Endothelial cell of umbilical vein (primary cell): ENCODE results near the gene THAP10. TPM values are rescaled to one million over a fixed set of nuclear protein-coding genes. Genes with fewer than 3 reads are reported as not detected.

ENCODE experiments used
- BruUV-seq: library from RNA; stranded (reverse); fragments of 400-500 nt; replicated peaks from 2 replicates; lab custom pipeline; 2021; lab: Mats Ljungman, UMichigan
- CTCF ChIA-PET: fragments of 300-600, 350-600 bp; sonication (Branson Sonifier 250); formaldehyde crosslinking; loops from one replicate; lab custom pipeline; 2021; ENCODE audit warnings: antibody characterized with exemption, inconsistent platforms; lab: Charles Lee
- POLR2A ChIA-PET: fragments of 300-600, 350-600 bp; sonication (Branson Sonifier 250); formaldehyde crosslinking; loops from one replicate; lab custom pipeline; 2021; ENCODE audit warnings: antibody characterized with exemption, inconsistent platforms; lab: Charles Lee
- DNase-seq: peaks from one replicate; pipeline ENCODE4 v3.0.0-alpha.2; 2011; ENCODE audit warnings: low read depth, low spot score
- FAIRE-seq: peaks from 2 replicates; lab custom pipeline; 2011; peaks lifted over from hg19 to GRCh38; lab: Jason Lieb, UNC
- H2AFZ ChIP-seq: 2 replicates; pipeline ENCODE4 v1.6.0; 2012; ENCODE audit warnings: low read depth, low read length, control low read depth, inconsistent platforms
- H3K27ac ChIP-seq: 2 replicates; pipeline ENCODE4 v1.5.1; 2011; ENCODE audit warnings: low read depth, mild to moderate bottlenecking, control low read depth, low read length, moderate library complexity; ENCODE audit not compliant: insufficient read depth
- H3K27me3 ChIP-seq, 2 experiments: 2 replicates each; pipeline versions ENCODE4 v1.6.0 to v1.6.1; 2011; ENCODE audit warnings: low read length in 2 of 2, mixed read lengths in 1 of 2; ENCODE audit not compliant: control insufficient read depth in 2 of 2, insufficient read depth in 2 of 2
- H3K36me3 ChIP-seq, 2 experiments: 2 replicates in 1 of 2; 3 replicates in 1 of 2; pipeline ENCODE4 v1.5.1; 2011; ENCODE audit warnings: low read length in 2 of 2, mild to moderate bottlenecking in 1 of 2, moderate library complexity in 1 of 2; ENCODE audit not compliant: control insufficient read depth in 2 of 2, insufficient read depth in 2 of 2; ENCODE audit errors: extremely low read depth in 1 of 2
- H3K4me1 ChIP-seq: 3 replicates; pipeline ENCODE4 v1.5.1; 2011; ENCODE audit warnings: mild to moderate bottlenecking, low read length; ENCODE audit not compliant: control insufficient read depth, insufficient read depth; ENCODE audit errors: extremely low read depth
- H3K4me2 ChIP-seq: 2 replicates; pipeline ENCODE4 v1.6.1; 2011; ENCODE audit warnings: low read length, control low read depth, mixed read lengths; ENCODE audit not compliant: insufficient read depth
- H3K4me3 ChIP-seq, 3 experiments: fragments of 200-600 bp in 1 of 3; sonication (generic), shearing (Covaris generic) in 1 of 3; replicated peaks in 1 of 3; 2 replicates each; pipeline ENCODE4 v1.5.1; 2011 to 2016; ENCODE audit warnings: control low read depth in 3 of 3, low read length in 3 of 3, mild to moderate bottlenecking in 2 of 3, inconsistent platforms in 1 of 3, low read depth in 1 of 3, moderate library complexity in 1 of 3; ENCODE audit not compliant: insufficient read depth in 1 of 3
- H3K79me2 ChIP-seq: 2 replicates; pipeline ENCODE4 v1.6.0; 2012; ENCODE audit warnings: low read length, inconsistent platforms; ENCODE audit not compliant: control insufficient read depth, insufficient read depth
- H3K9ac ChIP-seq: replicated peaks from 2 replicates; pipeline ENCODE3; 2011; ENCODE audit warnings: low read length, control low read depth; ENCODE audit not compliant: insufficient read depth; ENCODE audit errors: extremely low read depth
- H3K9me1 ChIP-seq: replicated peaks from 3 replicates; pipeline ENCODE4 v1.6.0; 2011; ENCODE audit warnings: mild to moderate bottlenecking, low read length; ENCODE audit not compliant: control insufficient read depth, insufficient read depth; ENCODE audit errors: extremely low read depth
- H3K9me3 ChIP-seq: replicated peaks from 2 replicates; pipeline ENCODE4 v1.5.1; 2012; ENCODE audit warnings: low read length, inconsistent platforms; ENCODE audit not compliant: control insufficient read depth, insufficient read depth
- H4K20me1 ChIP-seq: replicated peaks from 2 replicates; pipeline ENCODE3; 2011; ENCODE audit warnings: mild to moderate bottlenecking, low read length; ENCODE audit not compliant: control insufficient read depth, insufficient read depth; ENCODE audit errors: extremely low read depth
- EZH2 ChIP-seq: IDR thresholded peaks from 2 replicates; pipeline ENCODE4 v1.6.1; 2012; ENCODE audit warnings: borderline replicate concordance, low read depth, mild to moderate bottlenecking, moderate library complexity, low read length, inconsistent platforms; ENCODE audit not compliant: severe bottlenecking
- FOS ChIP-seq: IDR thresholded peaks from 2 replicates; pipeline ENCODE4 v1.6.1; 2011; ENCODE audit warnings: mild to moderate bottlenecking, low read length, moderate library complexity, borderline replicate concordance; ENCODE audit not compliant: insufficient read depth
- GATA2 ChIP-seq: IDR thresholded peaks from 2 replicates; pipeline ENCODE4 v1.7.0; 2011; ENCODE audit warnings: low read depth, mild to moderate bottlenecking, moderate library complexity, mixed read lengths, low read length; ENCODE audit not compliant: insufficient read length, insufficient read depth
- JUN ChIP-seq: IDR thresholded peaks from 2 replicates; pipeline ENCODE4 v1.6.1; 2011; ENCODE audit warnings: borderline replicate concordance, low read depth; ENCODE audit not compliant: insufficient read length, insufficient read depth
- MYC ChIP-seq: IDR thresholded peaks from one replicate; pipeline ENCODE4 v1.6.1; 2011; ENCODE audit warnings: mild to moderate bottlenecking, low read depth, low read length
- POLR2A ChIP-seq: IDR thresholded peaks from 2 replicates; pipeline ENCODE4 v1.6.1; 2012; ENCODE audit warnings: low read depth, mild to moderate bottlenecking, control low read depth, low read length
- POLR2AphosphoS5 ChIP-seq: IDR thresholded peaks from 2 replicates; pipeline ENCODE4 v1.6.1; 2012; ENCODE audit warnings: low read depth, mild to moderate bottlenecking, control low read depth, low read length, moderate library complexity; ENCODE audit not compliant: insufficient read depth
- dilution Hi-C: fragments of 300-500 bp; cut with MboI; formaldehyde crosslinking; loops from one replicate; pipeline ENCODE4 v1.15.0; 2019; ENCODE audit warnings: low sequenced_read_pairs; ENCODE audit not compliant: extremely low pct_ligation_motif_present
- intact Hi-C: fragments of 100-400 bp; cut with micrococcal nuclease; formaldehyde crosslinking; loops from one replicate; pipeline ENCODE4 v1.10.0; 2022
- polyA plus RNA-seq, 4 experiments: library from polyadenylated mRNA; depleted of rRNA in 3 of 4; stranded (reverse) in 3 of 4; unstranded in 1 of 4; fragments of >200 nt; gene quantifications; 2 replicates each; pipeline versions ENCODE4 v1.2.1 to v1.2.3, GENCODE V29; 2011 to 2012; ENCODE audit warnings: missing spikeins in 1 of 4
- total RNA-seq: library from RNA; stranded (reverse); gene quantifications from 2 replicates; pipeline ENCODE4 v1.2.3, GENCODE V29; 2021
- TF ChIP-seq, protein P1 (sequence below): IDR thresholded peaks from 2 replicates; pipeline ENCODE4 v1.6.1; 2011; ENCODE audit not compliant: insufficient read depth, insufficient read length
- TF ChIP-seq, protein P2 (sequence below), 2 donors: IDR thresholded peaks; 1 replicate in 1 of 2; 2 replicates in 1 of 2; pipeline ENCODE4 v1.5.1; 2011; ENCODE audit warnings: low read length in 2 of 2, mild to moderate bottlenecking in 2 of 2, moderate library complexity in 2 of 2, control low read depth in 1 of 2, inconsistent platforms in 1 of 2, low read depth in 1 of 2; ENCODE audit not compliant: insufficient read depth in 1 of 2; ENCODE audit errors: extremely low read depth in 1 of 2

The THAP10 gene
- total and polyA plus RNA-seq, 2 donors (not counting 3 experiments of a cell fraction or from before 2014, with no cell fraction given), result 1.7 to 4.0 TPM

DNA sequence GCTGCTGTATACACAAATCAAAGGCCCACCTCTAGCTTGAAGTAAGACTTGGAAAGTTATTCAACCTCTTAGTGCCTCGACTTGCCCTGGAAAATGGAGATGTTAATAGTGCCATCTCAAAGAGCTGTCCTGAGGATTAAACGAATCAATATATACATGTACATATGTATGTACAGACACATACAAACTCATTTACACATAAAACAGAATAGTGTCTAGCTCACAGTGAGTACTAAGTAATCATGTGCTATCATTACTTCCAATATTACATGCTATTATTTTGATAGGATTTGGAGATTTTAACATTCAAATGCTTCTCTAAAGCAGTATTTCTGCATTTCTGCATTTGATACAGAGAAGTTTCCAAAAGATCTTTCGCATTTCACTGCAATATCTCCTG lies 58.8 kb downstream of the THAP10 start:
- Histone ChIP-seq H3K9ac (no peak overlapping the region), H3K4me2 (peak overlapping the region; percentile 28), H2AFZ (no peak overlapping the region), H3K79me2 (no peaks in the 10 kb centered on the region), H3K27me3 (no peaks in the 10 kb centered on the region), H4K20me1 (no peaks in the 10 kb centered on the region), H3K9me1 (no peaks in the 10 kb centered on the region), H3K27ac (peak overlapping the region; percentile 5), H3K4me3 (no peak overlapping the region), H3K9me3 (no peaks in the 10 kb centered on the region), H3K36me3 (peaks cover 0 to 18% of the 10 kb centered on the region in 2 experiments), H3K4me1 (peaks cover 14% of the 10 kb centered on the region)
- ChIA-PET CTCF (interaction anchor here (1.1 to 3.6 kb wide), 5 partner anchors 8 to 248 kb away, joined by 3 to 30 read pairs (median 7); no protein-coding TSS in a partner anchor), POLR2A (no interaction called here)
- FAIRE-seq (no peak), DNase-seq (no peak)
- TF ChIP-seq POLR2A, result no peak
- no peak for TF ChIP-seq GATA2
- TF ChIP-seq MYC, result no peak
- TF ChIP-seq, protein P1, sequence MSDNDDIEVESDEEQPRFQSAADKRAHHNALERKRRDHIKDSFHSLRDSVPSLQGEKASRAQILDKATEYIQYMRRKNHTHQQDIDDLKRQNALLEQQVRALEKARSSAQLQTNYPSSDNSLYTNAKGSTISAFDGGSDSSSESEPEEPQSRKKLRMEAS, result no peak
- TF ChIP-seq JUN, result no peak
- TF ChIP-seq POLR2AphosphoS5, result no peak
- no peak for TF ChIP-seq EZH2
- TF ChIP-seq FOS, result no peak
- TF ChIP-seq, protein P2, sequence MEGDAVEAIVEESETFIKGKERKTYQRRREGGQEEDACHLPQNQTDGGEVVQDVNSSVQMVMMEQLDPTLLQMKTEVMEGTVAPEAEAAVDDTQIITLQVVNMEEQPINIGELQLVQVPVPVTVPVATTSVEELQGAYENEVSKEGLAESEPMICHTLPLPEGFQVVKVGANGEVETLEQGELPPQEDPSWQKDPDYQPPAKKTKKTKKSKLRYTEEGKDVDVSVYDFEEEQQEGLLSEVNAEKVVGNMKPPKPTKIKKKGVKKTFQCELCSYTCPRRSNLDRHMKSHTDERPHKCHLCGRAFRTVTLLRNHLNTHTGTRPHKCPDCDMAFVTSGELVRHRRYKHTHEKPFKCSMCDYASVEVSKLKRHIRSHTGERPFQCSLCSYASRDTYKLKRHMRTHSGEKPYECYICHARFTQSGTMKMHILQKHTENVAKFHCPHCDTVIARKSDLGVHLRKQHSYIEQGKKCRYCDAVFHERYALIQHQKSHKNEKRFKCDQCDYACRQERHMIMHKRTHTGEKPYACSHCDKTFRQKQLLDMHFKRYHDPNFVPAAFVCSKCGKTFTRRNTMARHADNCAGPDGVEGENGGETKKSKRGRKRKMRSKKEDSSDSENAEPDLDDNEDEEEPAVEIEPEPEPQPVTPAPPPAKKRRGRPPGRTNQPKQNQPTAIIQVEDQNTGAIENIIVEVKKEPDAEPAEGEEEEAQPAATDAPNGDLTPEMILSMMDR (IDR thresholded peaks at IDR 0.05; ENCODE audit: extremely low read depth in 1 of 2, insufficient read depth in 1 of 2, low read depth in 1 of 2, low read length in 2 of 2), result no peak
- BruUV-seq, result no TSS peak
- dilution Hi-C loops, result no loop called here
- intact Hi-C loops, result no loop called here
